ENCODE measurements around the gene IL32.
A peak's percentile ranks its signal among the peaks of the same experiment; 100 is the strongest.
"Not testable (repeated sequence)": the region's sequence is repeated elsewhere in the genome, so short reads cannot be mapped to it uniquely, and the experiment has no call there.

The IL32 gene

DNA sequence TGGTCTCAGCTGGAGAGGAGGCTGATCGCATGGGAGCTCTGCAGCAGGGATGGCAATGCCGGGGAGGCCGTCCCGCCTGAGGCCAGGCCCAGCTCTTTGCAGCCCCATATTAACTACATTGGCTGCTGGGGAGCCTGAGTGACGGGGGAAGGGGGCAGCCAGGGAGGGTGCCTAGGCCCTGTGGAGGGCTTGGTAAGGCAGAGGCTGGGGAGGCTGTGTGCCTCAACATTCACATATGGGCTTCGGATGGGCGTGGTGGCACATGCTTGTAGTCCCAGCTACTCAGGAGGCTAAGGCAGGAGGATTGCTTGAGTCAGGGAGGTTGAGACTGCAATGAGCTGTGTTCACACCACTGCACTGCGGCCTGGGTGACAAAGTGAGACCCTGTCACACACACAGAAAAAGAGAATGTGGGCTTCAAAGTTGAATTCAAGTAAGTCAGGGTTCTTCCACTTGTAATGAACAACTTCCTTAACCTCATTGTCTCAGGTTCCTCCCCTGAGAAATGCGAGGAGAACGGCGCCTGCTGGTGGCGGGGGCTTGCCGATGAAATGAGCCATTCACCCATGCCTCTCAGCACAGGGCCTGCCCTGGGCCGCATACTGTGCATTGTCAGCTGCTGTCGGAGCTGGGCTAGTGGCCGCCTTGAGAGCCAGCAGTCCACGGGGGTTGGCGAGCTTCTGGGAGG lies 7.3 kb downstream of the IL32 start:
- not testable (repeated sequence) for DNase-seq

DNA sequence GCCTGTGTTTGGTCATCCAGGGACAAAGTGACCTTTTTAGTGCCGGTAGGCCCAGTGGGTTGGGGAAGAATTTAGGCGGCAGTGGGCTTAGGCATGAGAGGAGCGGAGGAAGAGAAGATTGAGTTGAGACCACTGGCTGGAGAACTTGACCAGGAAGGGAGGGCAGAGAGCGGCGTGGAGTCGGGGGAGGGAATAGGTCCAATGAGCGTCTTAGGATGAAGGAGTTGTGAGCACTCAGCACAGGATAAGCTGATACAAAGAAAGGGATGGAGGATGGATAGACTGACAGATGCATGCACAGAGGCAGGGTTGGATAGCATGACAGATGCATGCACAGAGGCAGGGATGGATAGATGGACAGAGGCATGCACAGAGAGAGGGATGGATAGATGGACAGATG lies 8.0 kb downstream of the IL32 start:
- no peak for DNase-seq

DNA sequence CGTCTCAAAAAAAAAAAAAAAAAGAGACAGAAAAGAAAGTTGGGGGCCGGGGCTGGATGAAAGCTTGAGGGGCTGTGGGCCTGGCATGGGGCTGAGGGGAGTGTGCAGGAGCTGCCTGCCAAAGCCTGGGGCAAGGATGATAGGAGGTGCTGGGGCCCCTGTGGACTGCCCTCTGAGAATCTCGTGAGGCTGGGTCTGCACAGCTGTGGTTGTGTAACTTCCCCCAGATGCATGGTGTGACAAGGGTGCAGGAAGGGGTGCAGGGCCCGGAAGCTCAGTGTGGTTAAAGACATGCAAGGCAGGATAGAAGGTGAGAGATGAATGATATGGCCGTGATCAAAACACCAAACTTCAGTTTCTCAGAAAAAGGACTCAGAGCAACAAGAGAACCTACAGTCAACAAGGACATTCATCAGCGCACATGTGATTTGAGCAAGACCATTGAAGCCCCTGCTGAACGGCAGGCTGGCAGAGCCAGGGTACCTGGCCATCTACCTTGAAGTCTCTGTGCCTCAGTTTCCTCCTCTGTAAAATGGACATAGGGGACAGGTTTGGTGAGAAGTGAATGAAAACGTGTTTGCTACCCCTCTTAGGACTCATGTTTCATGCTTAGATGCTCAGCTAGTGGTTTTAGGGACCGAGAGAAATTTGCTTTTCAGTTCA lies 9.6 kb downstream of the IL32 start:
- no peak for DNase-seq

DNA sequence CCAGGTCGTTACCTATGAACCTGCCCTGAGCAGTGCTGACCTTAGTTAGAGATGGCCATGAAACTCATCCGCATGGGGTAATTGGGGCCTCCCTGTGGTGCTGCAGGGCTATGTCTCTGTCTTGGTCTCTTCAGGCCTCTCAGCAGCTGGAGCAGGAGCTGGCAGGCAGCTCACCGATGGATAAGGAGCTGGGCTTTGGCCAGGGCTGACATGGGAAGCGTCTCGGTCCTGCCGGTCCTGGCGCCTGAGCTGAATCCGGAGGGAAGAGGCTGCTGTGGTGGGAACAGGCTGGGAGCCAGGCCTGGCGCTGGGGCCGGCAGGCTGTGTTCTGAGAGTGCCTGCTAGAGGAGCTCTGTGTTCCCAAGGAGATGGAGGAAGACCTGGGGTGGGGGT lies 10.1 kb downstream of the IL32 start:
- DNase-seq, result no peak

DNA sequence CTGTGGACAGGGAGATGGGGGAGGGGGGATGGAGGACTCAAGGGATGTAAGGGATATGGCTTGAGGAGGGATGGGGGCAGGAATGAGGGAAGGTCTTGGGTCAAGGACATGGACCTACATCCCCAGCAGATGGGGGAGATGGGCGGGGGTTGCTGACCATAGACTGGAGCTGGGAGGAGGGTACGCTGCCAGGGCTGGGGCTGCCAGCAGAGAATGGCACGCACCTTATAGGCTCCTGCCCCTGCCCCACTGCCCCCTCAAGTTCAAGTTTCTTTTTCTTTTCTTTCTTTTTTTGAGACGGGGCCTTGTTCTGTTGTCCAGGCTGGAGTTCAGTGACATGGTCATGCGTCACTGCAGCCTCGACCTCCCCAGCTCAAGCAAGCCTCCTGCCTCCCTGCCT lies 10.5 kb downstream of the IL32 start:
- not testable (repeated sequence) for DNase-seq

DNA sequence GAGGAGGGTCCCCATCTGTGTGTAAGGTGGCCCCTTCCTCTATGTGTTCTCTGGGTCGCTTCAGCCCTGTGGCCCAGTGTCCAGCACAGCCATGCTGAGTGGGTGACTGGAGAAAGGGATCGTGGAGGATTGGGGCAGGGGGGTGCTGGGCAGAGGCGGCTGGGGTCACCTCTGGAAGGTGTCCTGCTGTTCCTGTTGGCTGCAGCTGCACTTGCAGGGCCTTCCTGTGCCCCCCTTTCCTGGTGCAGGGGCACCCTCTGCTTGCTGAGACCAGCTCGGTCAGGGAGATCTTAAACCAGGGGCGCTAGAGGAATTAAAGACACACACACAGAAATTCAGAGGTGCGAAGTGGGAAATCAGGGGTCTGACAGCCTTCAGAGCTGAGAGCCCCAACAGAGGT lies 11.1 kb downstream of the IL32 start:
- DNase-seq, result no peak

DNA sequence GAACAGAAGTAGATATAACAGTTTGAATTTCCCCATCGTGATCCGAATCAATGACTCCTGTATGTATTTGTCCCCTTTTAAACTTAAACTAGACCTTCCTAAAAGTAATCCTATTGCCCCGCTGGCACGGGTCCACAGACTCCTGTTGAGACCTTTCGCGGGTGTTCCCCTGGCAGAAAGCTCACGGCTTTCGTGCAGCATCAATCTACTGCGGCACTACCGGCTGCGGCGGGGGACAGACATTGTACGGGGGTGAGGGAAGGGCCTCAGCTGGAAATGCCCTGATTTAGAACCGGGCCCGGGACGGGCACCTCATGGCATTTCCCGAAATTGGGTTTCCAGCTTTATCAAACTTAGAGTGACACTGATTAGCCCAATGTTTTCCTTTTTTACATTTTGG lies 14.6 kb downstream of the IL32 start:
- DNase-seq, result no peak

DNA sequence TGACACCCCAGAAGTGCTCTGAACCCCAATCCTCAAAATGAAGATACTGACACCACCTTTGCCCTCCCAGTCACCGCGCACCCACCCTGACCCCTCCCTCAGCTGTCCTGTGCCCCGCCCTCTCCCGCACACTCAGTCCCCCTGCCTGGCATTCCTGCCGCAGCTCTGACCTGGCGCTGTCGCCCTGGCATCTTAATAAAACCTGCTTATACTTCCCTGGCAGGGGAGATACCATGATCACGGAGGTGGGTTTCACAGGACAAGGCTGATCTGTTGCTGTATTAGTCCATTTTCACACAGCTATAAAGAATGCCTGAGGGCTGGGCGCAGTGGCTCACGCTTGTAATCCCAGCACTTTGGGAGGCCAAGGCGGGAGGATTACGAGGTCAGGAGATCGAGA lies 16.5 kb downstream of the IL32 start:
- DNase-seq, result not testable (repeated sequence)

DNA sequence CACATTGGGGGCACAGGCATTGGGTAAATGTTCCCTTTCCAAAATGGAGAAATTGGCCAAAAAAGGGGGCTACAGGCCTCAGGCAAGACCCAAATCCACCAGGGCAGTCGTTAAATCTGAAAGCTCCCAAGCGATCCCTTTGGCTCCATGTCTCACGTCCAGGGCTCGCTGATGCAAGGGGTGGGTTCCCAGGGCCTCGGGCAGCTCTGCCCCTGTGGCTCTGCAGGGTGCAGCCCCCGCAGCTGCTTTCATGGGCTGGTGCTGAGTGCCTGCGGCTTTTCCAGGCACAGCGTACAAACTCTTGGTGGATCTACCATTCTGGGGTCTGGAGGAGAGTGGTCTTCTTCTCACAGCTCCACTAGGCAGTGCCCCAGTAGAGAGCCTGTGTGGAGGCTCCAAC lies 18.0 kb downstream of the IL32 start:
- DNase-seq, result not testable (repeated sequence)

DNA sequence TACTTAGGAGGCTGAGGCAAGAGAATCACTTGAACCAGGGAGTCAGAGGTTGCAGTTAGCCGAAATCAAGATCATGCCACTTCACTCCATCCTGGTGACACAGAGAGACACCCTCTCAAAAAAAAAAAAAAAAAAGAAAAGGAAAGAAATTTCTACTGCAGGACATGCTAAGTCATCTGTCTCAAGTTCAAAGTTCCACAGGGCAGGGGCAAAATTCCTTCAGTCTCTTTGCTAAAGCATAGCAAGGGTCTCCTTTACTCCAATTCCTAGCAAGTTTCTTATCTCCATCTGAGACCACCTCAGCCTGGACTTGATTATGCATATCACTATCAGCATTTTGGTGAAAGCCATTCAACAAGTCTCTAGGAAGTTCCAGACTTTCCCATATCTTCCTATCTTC lies 19.1 kb downstream of the IL32 start:
- DNase-seq, result no peak

DNA sequence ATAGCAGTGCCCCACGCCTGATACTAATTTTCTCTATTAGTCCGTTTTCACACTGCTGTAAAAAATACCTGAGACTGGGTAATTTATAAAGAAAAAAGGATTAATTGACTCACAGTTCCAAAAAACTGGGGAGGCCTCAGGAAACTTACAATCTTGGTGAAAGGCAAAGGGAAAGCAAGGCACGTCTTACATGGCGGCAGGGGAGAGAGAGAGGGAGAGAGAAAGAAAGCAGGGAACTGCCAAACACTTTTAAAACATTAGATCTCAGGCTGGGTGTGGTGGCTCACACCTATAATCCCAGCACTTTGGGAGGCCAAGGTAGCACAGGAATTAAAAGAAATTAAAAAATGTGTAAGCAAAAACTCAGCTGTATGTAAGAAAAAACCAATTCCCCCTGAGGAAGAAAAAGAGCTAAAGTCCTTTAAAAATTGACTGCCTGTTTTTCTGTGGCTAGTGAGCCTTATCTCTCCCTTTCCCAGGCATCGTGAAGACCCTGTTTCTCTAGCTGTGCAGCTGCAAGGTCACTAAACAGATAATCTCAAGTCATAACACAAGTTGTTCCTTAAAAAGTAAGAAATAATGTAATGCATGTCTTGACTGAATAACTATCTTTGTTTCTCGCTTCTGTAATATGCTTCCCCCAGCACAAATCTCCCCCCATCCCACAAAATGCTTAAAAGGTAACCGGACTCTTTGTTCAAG lies 19.7 kb downstream of the IL32 start:
- DNase-seq, result no peak

DNA sequence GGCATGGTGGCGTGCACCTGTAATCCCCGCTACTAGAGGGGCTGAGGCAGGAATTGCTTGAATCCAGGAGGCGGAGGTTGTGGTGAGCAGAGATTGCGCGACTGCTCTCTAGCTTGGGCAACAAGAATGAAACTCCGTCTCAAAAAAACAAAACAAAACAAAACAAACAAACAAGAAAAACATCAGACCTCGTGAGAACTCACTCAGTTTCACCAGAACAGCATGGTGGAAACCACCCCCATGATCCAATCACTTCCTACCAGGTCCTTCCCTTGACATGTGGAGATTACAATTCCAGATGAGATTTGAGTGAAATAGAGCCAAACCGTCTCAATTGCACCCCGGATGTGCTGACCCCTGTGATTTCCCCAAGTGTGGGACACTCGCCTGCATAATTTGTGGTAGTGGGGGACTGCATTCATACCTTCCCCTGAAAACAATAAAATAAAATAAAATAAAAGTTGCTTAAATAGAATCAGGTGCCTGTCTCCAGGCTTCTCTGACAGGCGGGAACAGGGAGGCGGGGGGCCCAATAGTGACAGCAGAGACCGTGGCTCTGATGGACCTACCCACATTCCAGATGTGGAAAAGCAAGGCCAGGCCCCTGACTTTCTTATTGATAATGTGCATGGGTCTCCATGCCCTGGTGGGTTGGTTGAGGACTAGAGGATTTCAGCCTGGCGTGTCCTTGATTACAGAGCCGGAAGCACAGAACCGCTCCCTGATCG lies 20.6 kb downstream of the IL32 start:
- peak; percentile 41 for DNase-seq

DNA sequence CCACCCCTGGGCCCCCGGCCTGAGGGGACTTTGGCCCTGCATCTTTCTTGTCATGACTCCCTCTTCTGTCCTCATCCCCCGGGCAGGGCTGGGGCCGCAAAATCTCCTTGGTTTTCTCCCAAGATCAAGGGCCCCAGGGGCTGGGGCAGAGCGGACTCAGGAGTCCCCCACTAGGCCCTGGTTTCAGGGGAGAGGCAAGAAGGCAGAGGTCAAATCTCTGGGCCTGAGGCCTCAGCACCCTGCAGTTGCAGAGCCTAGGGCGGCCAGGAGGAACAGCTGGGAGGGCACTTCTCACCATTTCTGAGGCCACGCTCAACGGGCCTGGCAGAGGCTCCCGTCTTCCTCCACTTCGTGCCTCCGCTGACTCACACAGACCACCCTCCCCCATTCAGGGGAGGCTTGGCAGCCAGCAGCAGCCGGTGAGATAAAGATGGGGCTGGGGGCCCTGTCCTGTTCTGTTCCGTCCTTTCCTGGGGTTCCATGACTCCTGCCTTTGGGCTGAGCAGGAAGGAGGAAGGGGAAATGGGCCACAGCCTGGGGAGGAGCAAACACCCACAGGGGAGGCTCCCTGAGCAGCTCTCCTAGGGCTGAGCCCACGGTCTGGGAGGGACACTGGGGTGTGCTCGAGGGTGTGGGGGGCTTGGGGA lies 21.3 kb downstream of the IL32 start:
- peak; percentile 52 for DNase-seq

DNA sequence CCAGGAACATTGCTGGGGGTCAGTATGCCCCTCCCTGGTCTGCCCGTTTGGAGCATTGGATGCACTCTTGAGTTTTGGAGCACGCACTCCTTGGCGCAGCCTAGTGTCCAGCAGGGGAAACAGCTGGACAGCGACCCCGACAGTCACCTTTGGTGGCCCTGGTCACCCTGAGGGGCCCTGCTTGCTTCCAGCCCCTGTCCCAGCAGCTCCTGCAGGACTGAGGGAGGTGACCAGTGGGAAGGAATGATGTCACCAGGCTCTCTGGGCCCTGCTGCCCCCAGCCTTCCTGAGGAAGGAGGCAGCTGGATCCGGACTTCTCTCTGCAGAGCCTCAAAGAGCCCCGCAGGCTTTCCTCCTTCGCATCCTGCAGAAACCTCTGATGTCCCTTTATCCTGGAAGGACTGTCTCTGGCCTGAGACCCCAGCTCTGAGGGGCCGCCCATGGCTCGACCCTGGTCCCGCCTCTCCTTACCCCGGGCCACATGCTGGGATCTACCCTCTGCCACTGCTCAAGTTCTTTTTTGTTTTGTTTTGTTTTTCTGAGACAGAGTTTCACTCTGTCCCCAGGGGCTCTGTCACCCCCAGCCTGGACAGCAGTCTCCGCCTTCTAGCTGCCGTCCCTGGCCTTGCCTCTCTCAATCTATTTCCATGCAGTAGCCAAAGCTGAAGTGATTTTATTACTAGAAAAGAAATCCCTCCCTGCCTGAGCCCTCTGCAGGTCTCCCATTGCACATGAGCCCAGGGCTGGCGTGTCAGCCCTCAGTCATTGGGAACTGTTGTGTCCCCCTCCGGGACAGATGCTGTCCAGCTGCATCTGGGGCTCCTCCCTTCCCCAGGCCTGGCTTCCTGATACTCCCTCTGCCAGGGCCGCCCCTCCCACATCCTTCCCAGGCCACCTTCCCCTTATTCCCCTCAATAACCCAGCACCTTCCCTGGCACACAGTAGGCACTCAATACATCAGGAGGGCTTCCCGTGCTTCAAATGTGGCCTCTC lies 22.1 kb downstream of the IL32 start:
- DNase-seq, result no peak

DNA sequence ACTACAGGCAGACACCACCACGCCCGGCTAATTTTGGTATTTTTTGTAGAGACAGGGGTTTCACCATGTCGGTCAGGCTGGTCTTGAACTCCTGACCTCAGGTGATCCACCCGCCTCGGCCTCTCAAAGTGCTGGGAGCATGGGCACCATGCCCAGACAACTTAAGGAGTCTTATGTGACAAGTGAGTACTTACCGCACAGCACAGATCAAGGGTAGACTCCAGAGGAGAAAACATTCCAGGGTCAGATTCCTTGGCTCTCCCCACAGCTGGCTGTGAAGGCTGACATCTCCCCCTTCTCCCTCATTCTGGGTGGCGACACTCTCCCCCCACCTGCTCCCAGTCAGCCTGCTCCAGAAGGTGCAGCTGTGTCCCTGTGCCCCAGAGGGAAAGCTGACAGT lies 23.0 kb downstream of the IL32 start:
- no peak for DNase-seq

DNA sequence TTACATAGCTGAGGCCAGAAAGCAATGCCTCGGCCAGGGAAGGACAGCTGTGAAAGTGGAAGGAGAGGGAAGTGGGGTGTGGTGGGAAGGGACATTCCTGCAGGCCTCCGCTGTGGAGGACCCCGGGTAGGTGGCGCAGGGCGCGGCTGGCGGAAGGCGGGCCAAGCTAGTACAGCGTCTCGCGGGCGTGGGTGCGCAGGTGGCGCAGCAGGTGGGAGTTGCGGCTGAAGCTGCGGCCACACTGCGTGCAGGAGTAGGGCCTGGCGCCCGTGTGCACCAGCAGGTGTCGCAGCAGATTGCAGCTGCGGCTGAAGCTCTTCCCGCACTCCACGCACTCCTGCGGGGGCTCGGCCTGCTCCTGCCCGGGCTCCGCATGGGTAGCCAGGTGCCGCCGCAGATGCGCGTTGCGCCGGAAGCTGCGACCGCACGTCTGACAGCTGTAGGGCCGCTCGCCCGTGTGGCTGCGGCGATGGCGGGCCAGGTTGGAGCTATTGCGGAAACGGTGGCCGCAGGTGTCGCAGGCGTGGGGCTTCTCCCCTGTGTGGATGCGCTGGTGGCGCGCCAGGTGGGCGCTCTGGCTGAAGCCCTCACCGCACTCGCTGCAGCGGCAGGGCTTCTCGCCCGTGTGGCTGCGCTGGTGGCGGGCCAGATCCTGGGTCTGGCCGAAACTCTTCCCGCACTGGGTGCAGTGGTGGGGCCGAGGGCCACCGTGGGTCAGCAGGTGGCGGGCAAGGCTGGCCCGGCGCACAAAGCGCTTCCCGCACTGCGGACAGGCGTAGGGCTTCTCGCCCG lies 23.7 kb downstream of the IL32 start:
- DNase-seq, result no peak

DNA sequence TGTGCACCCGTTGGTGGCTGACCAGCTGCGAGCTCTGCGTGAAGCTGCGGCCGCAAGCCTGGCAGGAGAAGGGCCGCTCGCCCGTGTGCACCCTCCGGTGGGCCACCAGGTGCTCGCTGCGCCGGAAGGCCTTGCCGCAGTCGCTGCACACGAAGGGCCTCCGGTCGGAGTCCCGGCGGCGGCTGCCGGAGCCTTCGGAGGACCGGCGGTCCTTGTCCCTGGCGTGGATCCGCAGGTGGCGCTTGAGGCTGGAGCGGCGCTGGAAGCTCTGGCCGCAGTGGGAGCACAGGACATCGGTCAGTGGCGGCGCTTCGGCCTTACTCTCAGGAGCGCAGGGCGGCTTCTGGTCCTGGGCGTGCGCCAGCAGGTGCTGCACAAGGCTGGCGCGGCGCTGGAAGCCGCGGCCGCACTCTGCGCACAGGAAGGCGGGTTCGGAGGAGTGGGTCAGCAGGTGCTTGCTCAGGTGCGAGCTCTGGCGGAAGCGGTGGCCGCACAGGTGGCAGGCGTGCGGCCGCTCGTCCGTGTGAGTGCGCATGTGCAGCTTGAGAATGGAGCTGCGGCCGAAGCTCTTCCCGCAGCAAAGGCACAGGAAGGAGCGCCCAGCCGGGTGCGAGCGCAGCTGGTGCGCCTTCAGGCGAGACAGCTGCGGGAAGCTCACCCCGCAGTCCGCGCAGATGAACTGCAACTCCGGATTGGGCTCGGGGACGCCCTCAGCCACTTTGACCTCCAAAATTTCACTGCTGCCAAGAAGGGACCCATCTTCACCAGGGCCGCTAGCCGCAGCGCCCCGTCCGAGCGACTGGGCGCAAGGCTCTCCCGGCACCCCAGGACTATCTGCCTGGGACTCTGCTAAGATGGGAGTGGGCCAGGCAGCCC lies 24.5 kb downstream of the IL32 start:
- DNase-seq, result no peak

DNA sequence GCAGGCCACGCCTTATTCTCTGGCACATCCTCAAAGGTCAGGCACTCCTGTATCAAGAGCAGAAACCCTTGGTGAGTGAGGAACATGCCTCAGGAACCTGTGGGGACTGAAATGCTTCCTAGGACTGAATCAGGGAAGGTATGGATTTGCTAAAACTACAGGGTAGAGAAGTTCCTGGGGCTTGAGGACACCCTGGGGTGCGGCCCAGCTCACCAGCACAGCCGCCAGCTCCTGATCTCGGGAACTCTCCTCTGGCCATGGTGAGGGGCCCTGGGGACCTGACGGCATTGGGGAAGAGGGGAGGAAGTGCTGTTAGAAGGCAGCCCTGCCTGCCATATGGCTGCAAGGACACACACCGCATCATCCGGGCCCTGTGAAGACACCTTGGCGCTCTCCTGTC lies 26.1 kb downstream of the IL32 start:
- no peak for DNase-seq

DNA sequence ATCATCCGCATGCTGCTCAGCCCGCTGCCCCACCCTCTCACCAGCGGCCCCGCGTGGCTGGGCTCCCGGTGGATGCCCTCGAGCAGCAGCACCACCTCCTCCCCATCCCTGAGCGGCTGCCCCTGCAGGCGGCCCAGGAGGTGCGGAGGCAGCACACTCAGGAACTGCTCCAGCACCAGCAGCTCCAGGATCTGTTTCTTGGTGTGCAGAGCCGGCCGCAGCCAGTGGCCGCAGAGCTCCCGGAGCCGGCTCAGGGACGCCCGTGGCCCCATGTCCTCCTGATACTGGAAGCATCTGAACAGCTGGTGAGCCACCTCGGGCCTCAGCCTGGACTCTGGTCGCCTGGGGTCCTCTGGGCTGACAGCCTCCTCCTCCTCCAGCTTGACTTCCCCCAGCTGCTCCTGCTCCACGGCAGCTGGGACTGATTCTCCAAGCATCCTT lies 27.1 kb downstream of the IL32 start:
- DNase-seq, result no peak
